ENCODE measurements around the gene IGF2BP3.
"Not testable (repeated sequence)": the region's sequence is repeated elsewhere in the genome, so short reads cannot be mapped to it uniquely, and the experiment has no call there.

GRCh38 chr7:23488714-23489113, 18.4 kb upstream of the IGF2BP3 start:
- TF ChIP-seq CTCF, EZH2 (IDR thresholded peaks at IDR 0.05): not testable (repeated sequence)

All from neural progenitor cell (in vitro differentiated cells).